HG02973 (cell line): Measurements from ENCODE around the gene DCX.

Experiments
- ATAC-seq: cut with Tn5 transposase; IDR thresholded peaks from one replicate; pipeline ENCODE4 v1.9.1; 2021; ENCODE audit warnings: moderate library complexity; ENCODE audit not compliant: unreplicated experiment

The DCX gene

DNA sequence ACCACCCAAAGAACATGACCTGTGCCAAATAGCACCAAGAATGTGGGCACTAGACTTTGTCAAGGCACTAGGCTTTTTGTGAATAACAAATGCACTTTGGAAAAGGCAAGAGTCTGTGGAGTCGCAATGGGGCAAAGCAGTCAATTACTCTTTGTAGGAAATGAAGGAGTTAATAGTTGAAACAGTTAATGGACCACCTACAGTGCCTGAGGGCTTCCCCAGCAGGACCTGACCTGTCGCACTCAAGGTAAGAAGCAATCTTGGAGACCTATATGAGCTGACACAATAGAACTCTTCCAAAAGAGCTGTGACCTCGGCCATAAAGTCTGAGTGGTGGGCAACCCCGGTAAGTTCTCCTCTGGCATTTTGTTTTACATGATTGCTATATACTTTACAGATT, 92.5 kb downstream of the DCX start:
- ATAC-seq, result no peak

DNA sequence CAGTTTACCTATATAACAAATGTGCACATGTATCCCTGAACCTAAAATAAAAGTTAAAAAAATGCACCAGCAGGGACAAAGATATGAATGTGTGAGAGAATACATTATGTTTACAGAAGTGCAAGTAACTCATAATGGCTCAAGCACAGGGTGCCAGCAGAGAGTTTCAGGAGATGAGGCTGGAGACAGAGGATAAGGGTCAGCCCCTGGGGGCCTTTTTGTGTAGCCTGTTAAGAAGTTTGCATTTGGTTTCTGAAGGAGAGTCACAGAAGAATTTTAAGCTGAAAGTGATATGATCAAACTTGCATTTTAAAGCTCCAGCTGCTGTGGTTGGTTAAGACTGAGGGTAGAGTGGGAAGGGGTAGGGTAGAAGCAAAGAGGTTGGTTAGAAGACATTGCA, 93.1 kb downstream of the DCX start:
- ATAC-seq, result no peak

DNA sequence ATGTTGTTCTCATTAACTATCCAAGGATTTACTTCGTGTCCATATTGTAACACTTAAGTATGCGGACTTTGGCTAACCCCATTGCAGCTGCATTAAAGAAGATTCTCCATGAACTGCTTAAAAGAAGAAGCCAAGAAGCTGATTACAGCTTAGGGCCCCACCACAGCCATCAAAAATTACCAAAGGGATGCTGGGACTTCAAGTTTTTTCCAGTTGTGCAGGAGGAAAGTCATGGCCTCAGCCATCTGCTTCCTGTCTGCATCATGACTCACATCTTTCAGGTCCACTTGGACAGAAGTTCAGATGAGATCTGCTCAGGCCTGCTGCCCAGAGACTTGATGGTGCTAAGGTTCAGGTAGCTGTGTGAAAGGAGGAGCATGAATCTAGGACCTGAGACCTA, 102.9 kb downstream of the DCX start:
- no peak for ATAC-seq

DNA sequence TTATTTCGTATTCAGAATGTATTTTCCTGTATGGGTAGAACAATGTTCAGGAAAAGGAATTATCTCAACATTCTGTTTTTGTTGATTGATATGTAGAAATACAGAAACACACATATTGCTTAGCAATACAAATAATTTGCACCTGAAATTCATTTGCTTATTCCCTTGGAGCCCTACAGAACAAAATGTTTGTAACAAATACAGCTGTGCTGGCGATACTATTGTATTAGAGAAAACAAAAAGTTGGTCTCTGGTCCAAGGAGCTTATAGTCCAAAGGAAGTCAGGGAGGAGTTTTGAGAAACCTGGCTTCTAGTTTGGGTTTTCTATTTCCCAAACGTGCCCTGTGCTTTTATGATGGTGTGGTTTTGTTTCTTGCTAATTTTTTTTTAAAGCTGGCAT, 104.0 kb downstream of the DCX start:
- no peak for ATAC-seq

DNA sequence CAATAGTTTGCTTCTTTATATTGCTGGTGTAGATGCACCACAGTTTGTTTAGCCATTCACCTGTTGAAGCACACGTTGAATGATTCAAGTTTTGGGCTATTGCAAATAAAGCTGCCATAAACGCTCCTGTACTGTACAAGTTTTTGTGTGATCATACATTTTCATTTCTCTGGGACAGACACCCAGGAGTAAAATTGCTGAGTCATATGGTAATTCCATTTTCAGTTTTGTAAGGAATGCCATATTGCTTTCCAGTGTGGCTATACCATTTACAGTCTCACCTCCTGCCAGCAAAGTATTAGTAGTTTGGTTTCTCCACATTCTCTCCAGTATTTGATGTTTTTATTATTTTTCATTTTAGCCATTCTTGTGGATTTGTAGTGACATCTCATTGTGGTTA, 109.7 kb downstream of the DCX start:
- no peak for ATAC-seq

DNA sequence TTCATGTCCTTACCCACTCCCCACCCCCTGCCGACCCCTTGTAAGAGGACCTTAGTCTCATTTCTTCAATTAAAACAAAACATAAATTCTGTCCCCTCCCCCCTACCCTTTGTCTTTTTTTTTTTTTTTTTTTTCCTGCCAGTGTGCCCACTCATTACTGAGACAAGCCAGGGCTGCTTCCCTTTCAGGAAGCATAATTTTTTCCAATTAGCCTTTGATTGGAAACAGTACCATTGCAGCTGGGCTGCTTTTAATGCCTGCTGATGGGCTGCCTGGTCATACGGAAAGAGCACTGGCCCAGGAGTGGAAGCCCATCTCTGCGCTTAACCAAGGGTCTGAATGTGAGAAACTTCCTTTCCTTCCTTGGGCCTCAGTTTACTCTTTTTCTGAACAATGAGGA, 123.2 kb downstream of the DCX start:
- no peak for ATAC-seq

DNA sequence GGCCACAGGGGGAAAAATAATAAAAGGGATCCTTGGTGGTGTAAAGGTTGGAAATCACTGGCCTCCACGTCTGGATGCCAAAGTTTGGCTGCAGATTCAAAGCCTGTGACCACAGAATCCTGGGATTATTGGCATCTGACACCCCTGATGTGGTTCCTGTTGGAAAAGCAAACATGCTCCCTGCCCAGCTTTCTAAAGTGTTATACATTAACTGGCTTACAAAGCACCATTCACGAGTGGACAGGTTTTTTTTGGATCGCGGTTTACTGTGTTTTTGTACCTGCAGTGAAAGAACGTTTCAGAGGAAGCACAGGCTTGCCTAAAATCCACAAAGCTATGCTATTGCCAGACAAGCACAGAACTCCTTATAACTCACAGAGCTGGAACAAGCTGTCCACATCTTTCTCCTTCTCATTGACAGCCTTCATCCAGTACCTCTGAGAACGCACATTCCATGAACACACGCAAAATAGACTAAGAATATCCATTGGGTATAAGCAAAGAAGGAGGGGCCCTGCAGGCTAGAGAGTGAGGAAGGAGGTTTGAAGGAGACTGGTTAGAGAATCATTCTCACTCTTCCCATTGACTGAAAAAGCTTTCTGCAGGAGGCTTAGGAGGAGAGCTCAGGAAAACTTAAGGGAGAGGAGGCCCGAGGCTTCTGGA, 127.2 kb downstream of the DCX start:
- ATAC-seq, result no peak

DNA sequence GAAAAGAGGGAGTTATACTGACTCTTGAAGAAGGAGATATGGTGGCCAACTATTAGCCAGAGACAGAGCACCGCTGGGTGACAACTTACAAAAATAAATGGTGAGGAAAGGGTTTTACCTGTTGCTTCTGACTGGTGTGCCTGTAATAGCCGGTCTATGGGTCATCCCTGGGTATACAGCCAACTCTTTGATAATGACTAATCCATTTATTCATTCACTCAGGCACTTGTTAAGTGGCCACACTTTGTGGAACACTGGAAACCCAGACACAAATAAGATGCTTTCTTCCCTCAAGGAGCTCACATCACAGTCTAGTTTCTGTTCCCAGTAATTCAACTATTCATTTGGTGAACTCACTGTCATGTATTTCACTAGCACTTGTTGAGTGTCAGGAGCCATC, 128.5 kb downstream of the DCX start:
- no peak for ATAC-seq

DNA sequence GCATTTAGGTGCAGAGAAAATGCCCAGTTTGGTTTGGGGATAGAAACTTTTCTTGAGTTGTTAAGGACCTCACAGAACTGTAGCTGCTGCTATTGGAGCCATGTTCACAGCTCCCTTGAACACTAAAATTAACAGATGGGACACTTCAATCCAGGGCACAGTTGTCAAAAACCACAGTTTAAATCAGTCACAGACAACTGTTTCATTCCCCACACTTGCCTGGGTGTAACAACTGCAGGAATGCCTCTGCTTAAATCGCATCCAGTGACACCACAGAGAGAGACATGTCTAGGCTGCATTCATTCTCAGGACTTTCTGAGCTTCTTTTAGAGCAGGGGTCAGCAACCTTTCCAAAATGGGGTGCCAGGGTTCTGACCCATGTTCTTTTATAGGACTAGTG, 129.0 kb downstream of the DCX start:
- no peak for ATAC-seq

DNA sequence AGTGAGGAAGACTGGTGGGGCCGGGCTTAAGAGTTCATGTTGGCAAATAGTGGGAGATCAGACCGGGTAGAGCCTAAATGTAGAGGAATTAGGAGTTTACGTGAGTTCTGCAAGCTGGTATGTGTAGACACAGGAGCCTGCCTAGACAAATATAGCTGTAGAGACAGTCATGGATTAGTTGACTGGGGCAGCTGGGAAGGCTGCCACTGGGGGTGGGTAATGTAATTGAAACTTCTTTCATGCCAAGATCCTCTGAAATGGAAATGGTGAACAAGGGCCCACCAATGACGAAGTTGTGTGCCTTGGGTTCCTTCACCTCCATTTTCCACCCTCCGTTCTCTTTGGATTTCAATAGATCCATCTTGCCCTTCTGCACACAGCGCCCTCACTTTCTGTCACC, 129.9 kb downstream of the DCX start:
- no peak for ATAC-seq

DNA sequence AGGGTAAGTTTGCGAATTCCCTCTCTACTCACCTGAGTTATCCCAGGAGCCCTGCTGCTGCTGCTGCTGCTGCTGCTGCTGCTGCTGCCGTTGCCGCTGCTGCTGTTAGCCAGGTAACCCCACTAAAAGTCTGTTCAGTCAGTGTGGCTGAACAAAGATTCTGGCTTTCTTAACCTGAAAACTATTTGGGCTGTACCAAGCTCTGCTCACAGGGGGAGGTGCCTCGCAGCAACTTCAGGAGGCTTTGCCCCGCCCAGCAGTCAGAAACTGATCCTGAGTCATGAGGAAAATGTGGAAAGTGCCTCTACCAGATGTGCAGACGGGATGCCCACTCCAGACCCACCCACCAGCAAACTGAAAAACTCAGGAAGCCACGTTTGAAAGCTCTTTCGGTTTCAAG, 141.7 kb downstream of the DCX start, which contains the start of gene CAPN6:
Gene CAPN6 (minus strand): TSS at position 145 of the 400 bp plus-strand sequence. CDS start 6,547 bp downstream, outside the sequence.
- no peak for ATAC-seq

DNA sequence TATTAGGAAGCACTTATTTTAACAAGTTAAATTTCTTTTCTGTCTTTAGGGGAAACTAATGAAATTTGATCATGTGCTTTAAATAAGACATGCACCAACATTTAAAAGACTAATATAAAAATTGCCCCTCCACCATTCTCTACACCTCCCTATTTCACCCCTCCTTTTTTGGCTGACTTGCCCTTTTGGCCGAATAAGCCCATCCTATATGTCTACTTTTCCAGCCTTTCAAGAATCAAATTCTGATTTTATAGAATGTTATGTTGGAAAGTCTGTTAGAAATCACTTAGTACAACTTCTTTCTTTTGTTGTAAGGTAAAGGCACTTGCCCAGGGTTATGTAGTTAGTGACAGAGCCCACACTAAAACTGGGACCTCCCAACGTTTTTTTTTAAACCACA, 143.5 kb downstream of the DCX start:
- ATAC-seq, result no peak

DNA sequence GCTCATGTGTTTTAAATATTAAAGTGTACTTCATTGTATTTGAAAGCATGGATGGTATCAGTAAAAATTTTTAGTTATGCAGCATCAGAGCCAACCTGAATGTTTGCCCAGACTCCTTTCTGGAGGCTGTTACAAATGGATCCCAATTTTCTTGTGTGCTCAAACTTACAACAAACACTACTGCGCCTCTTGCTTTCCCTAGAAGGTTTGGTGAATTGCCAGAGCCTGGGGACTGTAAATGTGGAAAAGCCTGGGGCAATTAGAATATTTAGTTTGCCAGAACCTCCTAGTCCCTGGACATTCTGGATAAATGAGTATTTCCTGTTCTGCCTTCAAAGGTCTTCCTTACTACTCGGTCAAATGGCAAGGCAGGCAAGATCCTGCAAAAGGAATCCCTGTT, 146.5 kb downstream of the DCX start:
- ATAC-seq, result no peak

DNA sequence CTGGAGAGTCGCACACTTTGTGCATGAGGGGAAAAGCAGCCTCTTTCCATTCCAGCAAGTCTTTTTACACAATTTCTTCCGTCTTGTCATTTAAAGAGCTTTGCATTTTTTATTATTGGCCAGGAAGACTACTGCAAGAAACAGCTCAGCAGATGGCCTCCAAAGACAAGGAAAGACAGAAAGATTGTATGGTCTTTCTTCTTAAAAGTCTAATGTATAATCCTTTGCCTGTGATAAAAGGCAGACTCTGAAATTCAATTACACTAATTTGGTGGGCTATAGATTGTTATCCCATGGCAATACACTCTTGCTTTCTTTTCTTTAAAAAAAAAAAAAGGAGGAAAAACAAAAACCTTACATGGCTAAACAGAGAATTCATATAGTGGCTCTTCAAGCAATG, 147.6 kb downstream of the DCX start:
- ATAC-seq, result no peak

DNA sequence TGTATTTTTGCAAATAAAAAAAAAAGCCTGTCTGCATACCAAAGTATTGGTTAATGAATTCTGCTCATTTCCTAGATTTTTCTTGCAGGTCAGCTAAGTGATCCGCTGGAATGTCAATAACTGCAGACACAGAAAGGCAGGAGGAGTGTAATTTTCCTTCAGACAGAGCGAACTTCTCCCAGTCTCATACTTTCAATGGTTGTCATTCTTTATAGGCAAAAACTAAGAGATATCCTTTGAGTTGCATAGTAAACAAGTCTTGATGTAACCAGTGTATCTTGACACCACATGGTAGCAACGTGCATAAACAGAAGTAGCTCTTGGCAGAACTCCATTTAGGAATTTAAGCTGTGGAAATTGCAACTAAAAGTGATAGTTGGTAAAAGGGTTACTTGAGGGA, 149.9 kb downstream of the DCX start:
- ATAC-seq, result no peak

DNA sequence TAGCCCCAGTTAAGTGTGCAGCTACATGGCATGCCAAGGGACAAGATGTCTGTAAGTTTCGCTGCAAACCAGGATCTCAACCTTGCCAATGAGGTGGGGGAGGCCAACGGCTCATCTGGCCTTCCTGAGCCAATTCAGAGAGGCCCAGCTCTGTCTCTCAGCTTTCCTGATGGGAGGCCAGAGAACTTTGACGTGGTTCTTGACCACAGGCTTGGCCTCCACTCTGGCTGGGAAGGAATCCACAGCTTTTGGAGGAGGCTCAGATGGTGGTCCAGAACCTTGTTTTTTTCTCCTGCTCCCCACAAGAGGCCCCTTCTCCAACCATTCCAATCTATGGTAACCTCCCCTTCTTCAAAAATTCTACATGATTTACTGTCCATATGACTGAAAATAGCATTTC, 151.5 kb downstream of the DCX start:
- ATAC-seq, result no peak

DNA sequence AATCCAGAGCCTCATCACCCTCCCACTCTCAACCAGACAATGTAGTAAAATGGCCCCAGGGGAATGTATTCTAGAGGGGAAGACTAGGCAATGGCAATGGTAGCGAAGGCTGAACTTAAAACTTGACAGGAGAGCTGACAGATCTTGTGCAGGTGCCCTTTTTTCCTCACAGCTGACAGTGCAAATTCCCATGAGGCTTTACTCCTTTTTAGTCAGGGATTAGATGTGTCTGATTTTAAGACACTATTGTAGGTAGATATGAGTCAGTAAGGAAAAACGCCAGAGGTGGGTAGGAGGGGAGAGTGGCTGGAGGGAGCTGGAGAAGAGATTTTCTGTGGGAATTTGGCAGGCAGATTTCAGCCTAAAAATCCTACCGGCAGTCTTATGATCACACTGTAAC, 152.4 kb downstream of the DCX start:
- ATAC-seq, result no peak

DNA sequence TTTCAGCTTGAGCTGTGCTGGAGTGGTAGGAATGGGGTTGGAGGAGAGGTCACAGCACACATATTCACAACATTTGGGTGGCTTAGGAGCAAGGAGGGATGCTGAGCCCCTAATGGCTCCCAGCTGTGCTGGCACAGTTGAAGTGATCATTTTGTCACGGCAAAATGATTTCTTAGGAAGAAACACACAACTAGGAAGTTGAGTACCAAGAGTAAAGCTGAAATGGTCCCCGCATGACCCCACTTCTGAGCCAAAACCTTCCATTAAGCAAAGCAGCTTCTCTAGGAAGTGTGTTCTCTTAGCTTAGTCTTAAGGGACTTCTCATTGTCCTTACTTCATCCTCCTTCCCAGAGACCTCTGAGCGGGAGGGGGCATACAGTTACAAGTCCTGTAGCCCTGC, 154.3 kb downstream of the DCX start:
- ATAC-seq, result no peak

DNA sequence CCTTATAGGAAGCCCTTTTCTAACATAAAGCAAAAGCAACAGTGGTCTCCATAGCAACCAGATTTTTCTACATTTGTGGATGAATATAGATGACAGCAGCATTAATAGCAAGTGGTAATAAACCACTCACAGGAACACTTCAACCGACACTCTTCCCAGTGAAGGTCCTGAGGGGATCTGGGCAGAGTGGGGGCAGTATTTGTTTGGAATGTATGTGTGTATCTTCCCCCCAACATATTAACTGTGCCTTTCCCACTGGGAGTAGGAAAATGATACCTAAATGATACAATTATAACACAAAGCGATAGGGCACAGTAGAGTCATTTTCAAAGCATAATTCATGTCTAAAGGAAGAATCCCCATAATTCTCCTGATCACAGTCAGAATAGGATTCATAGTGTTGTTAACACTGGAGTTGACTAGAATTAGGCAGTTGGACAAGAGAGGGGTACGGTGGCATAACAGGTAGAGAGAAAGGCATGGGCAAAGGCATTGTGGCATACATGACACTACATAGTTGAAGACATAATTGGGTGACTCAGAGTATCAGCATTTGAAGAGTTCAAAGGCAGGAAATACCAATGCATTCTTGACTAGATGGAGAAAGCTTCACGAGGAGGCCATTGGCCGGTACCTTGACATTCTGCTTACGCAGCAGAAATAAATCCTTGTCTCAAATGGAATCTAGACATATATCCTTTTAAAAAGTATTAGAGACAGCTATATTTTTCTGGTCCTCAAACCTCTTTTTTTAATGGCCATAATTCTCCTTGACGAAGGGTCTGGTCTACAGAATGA, 156.9 kb downstream of the DCX start:
- no peak for ATAC-seq

DNA sequence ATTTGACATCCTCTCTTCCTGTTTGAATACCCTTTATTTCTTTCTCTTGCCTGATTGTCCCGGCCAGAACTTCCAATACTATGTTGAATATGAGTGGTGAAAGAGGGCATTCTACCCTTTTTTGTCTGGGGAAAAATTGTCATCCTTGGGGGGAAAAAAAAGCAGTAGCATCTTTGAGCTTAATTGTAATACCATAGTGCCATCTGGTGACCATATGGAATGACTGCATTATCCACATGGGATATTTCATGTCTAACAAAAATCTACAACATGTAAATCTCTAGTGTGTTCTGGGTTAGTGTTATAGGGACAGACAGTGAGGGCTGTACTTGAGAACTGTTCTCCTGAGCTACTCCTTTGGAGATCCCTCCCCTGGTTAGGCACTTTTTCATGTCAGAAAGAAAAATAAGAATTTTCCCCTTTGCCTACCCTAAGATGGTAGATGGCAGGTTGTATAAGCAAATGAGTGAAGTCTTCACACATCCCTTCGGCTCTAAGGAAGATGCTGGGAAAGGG, 167.7 kb downstream of the DCX start:
- no peak for ATAC-seq
